Measurements from ENCODE around the gene ROCK1. TPM values are rescaled to one million over a fixed set of nuclear protein-coding genes. Genes with fewer than 3 reads are reported as not detected.

ROCK1 gene
- total and polyA plus RNA-seq, 2 donors (not counting 3 experiments of a cell fraction or from before 2014, with no cell fraction given), result 5.3 to 53.0 TPM

- peaks cover 98% of the 10 kb centered on the region for H3K79me2 ChIP-seq (ENCODE audit: control insufficient read depth, insufficient read depth, low read length)
- no peak overlapping the region for H3K4me2 ChIP-seq (ENCODE audit: insufficient read depth, low read length)
- ChIA-PET CTCF (interaction anchor here (0.6 kb wide), 1 partner anchor 42 kb away, joined by 3 read pairs; no protein-coding TSS in a partner anchor), POLR2A (no interaction called here)
- dilution Hi-C loops (cut with MboI; ENCODE audit: extremely low pct_ligation_motif_present, low sequenced_read_pairs) (no loop called here), intact Hi-C loops (cut with micrococcal nuclease) (no loop called here)
- H3K4me1 ChIP-seq (ENCODE audit: control insufficient read depth, extremely low read depth, insufficient read depth, low read length), result peaks cover 3% of the 10 kb centered on the region
- TF ChIP-seq, protein P1, sequence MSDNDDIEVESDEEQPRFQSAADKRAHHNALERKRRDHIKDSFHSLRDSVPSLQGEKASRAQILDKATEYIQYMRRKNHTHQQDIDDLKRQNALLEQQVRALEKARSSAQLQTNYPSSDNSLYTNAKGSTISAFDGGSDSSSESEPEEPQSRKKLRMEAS (IDR thresholded peaks at IDR 0.05; ENCODE audit: insufficient read depth, insufficient read length), result no peak
- TF ChIP-seq POLR2A (IDR thresholded peaks at IDR 0.05; ENCODE audit: low read depth, low read length) (no peak), EZH2 (IDR thresholded peaks at IDR 0.05; ENCODE audit: borderline replicate concordance, low read depth, low read length, severe bottlenecking) (no peak), GATA2 (IDR thresholded peaks at IDR 0.05; ENCODE audit: insufficient read depth, insufficient read length, low read depth, low read length) (no peak), POLR2AphosphoS5 (IDR thresholded peaks at IDR 0.05; ENCODE audit: insufficient read depth, low read depth, low read length) (no peak), CTCF (IDR thresholded peaks at IDR 0.05; ENCODE audit: extremely low read depth in 1 of 2, insufficient read depth in 1 of 2, low read depth in 1 of 2, low read length in 2 of 2) (no peak), FOS (IDR thresholded peaks at IDR 0.05; ENCODE audit: borderline replicate concordance, insufficient read depth, low read length) (no peak), JUN (IDR thresholded peaks at IDR 0.05; ENCODE audit: borderline replicate concordance, insufficient read depth, insufficient read length, low read depth) (no peak), MYC (IDR thresholded peaks at IDR 0.05; ENCODE audit: low read depth, low read length) (no peak)
- no peak overlapping the region for H3K4me3 ChIP-seq (replicated peaks in 1 of 3; ENCODE audit: insufficient read depth in 1 of 3, low read depth in 1 of 3, low read length in 3 of 3)
- H3K27ac ChIP-seq (ENCODE audit: insufficient read depth, low read depth, low read length), result no peak overlapping the region
- no peaks in the 10 kb centered on the region for H3K9me1 ChIP-seq (replicated peaks; ENCODE audit: control insufficient read depth, extremely low read depth, insufficient read depth, low read length)
- no peaks in the 10 kb centered on the region for H3K36me3 ChIP-seq (ENCODE audit: control insufficient read depth in 2 of 2, extremely low read depth in 1 of 2, insufficient read depth in 2 of 2, low read length in 2 of 2)
- no peaks in the 10 kb centered on the region for H3K27me3 ChIP-seq (ENCODE audit: control insufficient read depth in 2 of 2, insufficient read depth in 2 of 2, low read length in 2 of 2)
- no TSS peak for BruUV-seq (replicated peaks)
- no peak for DNase-seq (ENCODE audit: low read depth, low spot score)
- H4K20me1 ChIP-seq (replicated peaks; ENCODE audit: control insufficient read depth, extremely low read depth, insufficient read depth, low read length), result peaks cover 48% of the 10 kb centered on the region
- no peaks in the 10 kb centered on the region for H3K9me3 ChIP-seq (replicated peaks; ENCODE audit: control insufficient read depth, insufficient read depth, low read length)
- FAIRE-seq, result no peak
- no peak overlapping the region for H2AFZ ChIP-seq (ENCODE audit: low read depth, low read length)
- H3K9ac ChIP-seq (replicated peaks; ENCODE audit: extremely low read depth, insufficient read depth, low read length), result no peak overlapping the region
Observed at GRCh38 chr18:21085579-21086166, 25.9 kb downstream of the ROCK1 start.
